K562 (cell line): ENCODE measurements around the gene TIA1. TPM values are rescaled to one million over a fixed set of nuclear protein-coding genes. Genes with fewer than 3 reads are reported as not detected.
A peak's percentile ranks its signal among the peaks of the same experiment; 100 is the strongest.

Source experiments
- ARHGAP35 ChIP-seq: fragments of 450-650 bp; IDR thresholded peaks from 2 replicates; pipeline ENCODE4 v1.6.1; 2018; ENCODE audit not compliant: partially characterized antibody
- C11orf30 ChIP-seq: fragments of 450-650 bp; IDR thresholded peaks from 2 replicates; pipeline ENCODE4 v1.6.1; 2016; ENCODE audit warnings: low read depth, mild to moderate bottlenecking
- CBFA2T2 ChIP-seq: fragments of 450-650 bp; conservative IDR thresholded peaks from 2 replicates; pipeline ENCODE4 v1.6.1; 2017; ENCODE audit warnings: mild to moderate bottlenecking
- DMBX1 ChIP-seq: fragments of 250-450 bp; sonication (Bioruptor Pico); IDR thresholded peaks from 2 replicates; pipeline ENCODE4 v1.8.0; 2022; ENCODE audit warnings: inconsistent platforms, mild to moderate bottlenecking, moderate library complexity, borderline replicate concordance
- HDAC3 ChIP-seq: fragments of 450-650 bp; IDR thresholded peaks from 2 replicates; pipeline ENCODE4 v1.6.1; 2018; ENCODE audit warnings: borderline replicate concordance, mild to moderate bottlenecking, moderate library complexity; ENCODE audit not compliant: partially characterized antibody
- LEF1 ChIP-seq: fragments of 450-650 bp; IDR thresholded peaks from 2 replicates; pipeline ENCODE4 v1.6.1; 2016; ENCODE audit warnings: mild to moderate bottlenecking
- NBN ChIP-seq: fragments of 450-650 bp; IDR thresholded peaks from 2 replicates; pipeline ENCODE4 v1.6.1; 2016; ENCODE audit warnings: low read depth, mild to moderate bottlenecking
- NCOA2 ChIP-seq, 2 experiments: fragments of 450-650 bp; IDR thresholded peaks; 2 replicates each; pipeline ENCODE4 v1.6.1; 2018; ENCODE audit warnings: mild to moderate bottlenecking in 2 of 2, moderate library complexity in 1 of 2; ENCODE audit not compliant: partially characterized antibody in 2 of 2
- PHB ChIP-seq: fragments of 250-450 bp; sonication (Bioruptor Pico); IDR thresholded peaks from 2 replicates; pipeline ENCODE4 v1.5.0; 2021
- PHB2 ChIP-seq: fragments of 450-650 bp; IDR thresholded peaks from 2 replicates; pipeline ENCODE4 v1.6.1; 2017; ENCODE audit warnings: low read depth
- POLR3A ChIP-seq: IDR thresholded peaks from 2 replicates; pipeline ENCODE4 v1.6.1; 2011; ENCODE audit warnings: borderline replicate concordance, mild to moderate bottlenecking, moderate library complexity; ENCODE audit not compliant: insufficient read length, insufficient read depth; ENCODE audit errors: extremely low read depth
- ZFP30 ChIP-seq: fragments of 250-450 bp; sonication (Bioruptor Pico); IDR thresholded peaks from 2 replicates; pipeline ENCODE4 v1.8.0; 2022; ENCODE audit warnings: moderate library complexity, mild to moderate bottlenecking, inconsistent platforms, borderline replicate concordance
- ZNF274 ChIP-seq: IDR thresholded peaks from 2 replicates; pipeline ENCODE4 v1.6.1; 2011; ENCODE audit warnings: low read depth, mild to moderate bottlenecking, low read length, moderate library complexity, borderline replicate concordance
- ZNF282 ChIP-seq: sonication (generic); formaldehyde crosslinking; IDR thresholded peaks from 2 replicates; pipeline ENCODE4 v1.8.1; 2023; ENCODE audit warnings: missing genetic modification reagents
- ZNF57 ChIP-seq: fragments of 450-650 bp; formaldehyde crosslinking; IDR thresholded peaks from 2 replicates; pipeline ENCODE4 v1.4.0; 2020; ENCODE audit warnings: mild to moderate bottlenecking, moderate library complexity
- ZNF589 ChIP-seq: fragments of 200-800 bp; sonication (Bioruptor generic); IDR thresholded peaks from 2 replicates; pipeline ENCODE4 v1.6.1; 2016; ENCODE audit warnings: low read depth, missing genetic modification characterization, missing compliant biosample characterization
- polyA plus RNA-seq, 8 experiments: library from polyadenylated mRNA; depleted of rRNA in 4 of 8; stranded (reverse) in 5 of 8; unstranded in 3 of 8; fragments of >200 nt; fragmentation: Nextera tagmentation in 2 of 8; fragmentation: Illumina TruSeq in 1 of 8; extraction: Ambion mirVana in 2 of 8; extraction: Trizol in 1 of 8; gene quantifications; 2 replicates each; pipeline versions ENCODE4 v1.2.1 to v1.2.3, GENCODE V29; 2011 to 2014; ENCODE audit warnings: inconsistent platforms in 1 of 8, missing spikeins in 1 of 8
- total RNA-seq, 7 experiments: library from RNA; depleted of rRNA in 6 of 7; stranded (reverse); fragments of >200 nt in 6 of 7; fragmentation: Illumina TruSeq in 2 of 7; extraction: Trizol in 2 of 7; gene quantifications; 2 replicates each; pipeline versions ENCODE4 v1.2.1 to v1.2.3, GENCODE V29; 2011 to 2021; ENCODE audit warnings: low replicate concordance in 1 of 7
- TF ChIP-seq, protein P1 (sequence below): IDR thresholded peaks from 2 replicates; pipeline ENCODE4 v1.6.1; 2012; ENCODE audit warnings: low read depth, low read length, improper control_type of control experiment, borderline replicate concordance
- TF ChIP-seq, protein P2 (sequence below): fragments of 450-650 bp; IDR thresholded peaks from 2 replicates; pipeline ENCODE4 v1.7.0; 2016; ENCODE audit warnings: borderline replicate concordance
- TF ChIP-seq, protein P3 (sequence below): fragments of 250-450 bp; sonication (Bioruptor Pico); IDR thresholded peaks from 2 replicates; pipeline ENCODE4 v1.9.0; 2021; ENCODE audit warnings: mild to moderate bottlenecking
- TF ChIP-seq, protein P4 (sequence below): fragments of 250-450 bp; sonication (Bioruptor Pico); IDR thresholded peaks from 2 replicates; pipeline ENCODE4 v1.5.0; 2021
- TF ChIP-seq, protein P5 (sequence below): sonication (generic); formaldehyde crosslinking; IDR thresholded peaks from 2 replicates; pipeline ENCODE4 v1.8.1; 2023; ENCODE audit warnings: mild to moderate bottlenecking, missing genetic modification reagents

Gene TIA1
- total and polyA plus RNA-seq, 9 of the 15 experiments (the other 6 are each of a cell fraction or from before 2014, with no cell fraction given): 25.3 to 129 (median 79.6) TPM

DNA sequence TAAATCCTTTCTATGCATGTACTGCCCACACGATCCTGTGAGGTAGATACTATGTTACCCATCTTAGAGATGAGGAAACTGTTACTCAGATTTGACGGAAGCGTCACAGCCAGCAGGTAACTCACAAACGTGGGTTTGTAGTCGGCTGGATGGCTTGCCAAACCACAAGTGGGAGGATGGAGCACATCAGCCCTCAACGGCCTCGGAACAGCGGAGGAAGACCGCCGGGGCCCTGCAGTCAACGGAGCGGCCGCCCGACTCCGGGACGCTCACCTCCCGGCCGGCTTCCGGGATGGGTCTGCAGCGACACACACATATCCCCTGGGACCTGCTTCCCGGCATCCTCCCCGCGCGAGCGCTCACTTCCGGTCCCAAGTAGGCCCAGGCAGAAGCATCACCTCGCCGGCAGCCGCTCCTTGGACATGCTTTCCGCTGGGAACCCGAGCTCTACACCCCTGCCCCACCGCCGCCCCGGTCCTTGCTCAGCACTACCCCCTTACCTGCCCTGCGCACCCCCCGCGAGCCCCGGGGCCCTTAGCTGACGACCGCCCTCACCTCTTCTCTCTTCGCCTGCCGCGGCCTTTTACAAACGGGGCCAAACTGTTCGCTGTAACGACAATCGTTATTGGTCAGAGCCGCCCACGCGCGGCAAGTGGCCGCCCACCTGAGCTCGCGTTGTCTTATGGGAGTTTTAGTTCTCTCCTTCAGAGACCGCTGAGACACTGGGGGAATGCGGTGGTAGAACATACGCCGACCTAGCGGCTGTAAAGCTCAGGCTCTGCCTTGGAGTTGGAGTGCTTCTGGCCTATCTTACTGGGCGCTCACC, 57.8 kb downstream of the TIA1 start, which contains the start of gene C2orf42 (continued):
- TF ChIP-seq, protein P1, sequence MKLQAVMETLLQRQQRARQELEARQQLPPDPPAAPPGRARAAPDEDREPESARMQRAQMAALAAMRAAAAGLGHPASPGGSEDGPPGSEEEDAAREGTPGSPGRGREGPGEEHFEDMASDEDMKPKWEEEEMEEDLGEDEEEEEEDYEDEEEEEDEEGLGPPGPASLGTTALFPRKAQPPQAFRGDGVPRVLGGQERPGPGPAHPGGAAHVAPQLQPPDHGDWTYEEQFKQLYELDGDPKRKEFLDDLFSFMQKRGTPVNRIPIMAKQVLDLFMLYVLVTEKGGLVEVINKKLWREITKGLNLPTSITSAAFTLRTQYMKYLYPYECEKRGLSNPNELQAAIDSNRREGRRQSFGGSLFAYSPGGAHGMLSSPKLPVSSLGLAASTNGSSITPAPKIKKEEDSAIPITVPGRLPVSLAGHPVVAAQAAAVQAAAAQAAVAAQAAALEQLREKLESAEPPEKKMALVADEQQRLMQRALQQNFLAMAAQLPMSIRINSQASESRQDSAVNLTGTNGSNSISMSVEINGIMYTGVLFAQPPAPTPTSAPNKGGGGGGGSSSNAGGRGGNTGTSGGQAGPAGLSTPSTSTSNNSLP: no peak
- TF ChIP-seq C11orf30 (peak; percentile 78; the same call in 1 of the 2 replicates), LEF1 (no peak), ZNF589 (CRISPR knock-in tag) (no peak; the same call in 1 of the 2 replicates), PHB2 (no peak), DMBX1 (CRISPR knock-in tag) (no peak), POLR3A (no peak), NCOA2 (IDR thresholded peaks at IDR 0.05; ENCODE audit: partially characterized antibody in 2 of 2) (no peak), HDAC3 (no peak), ZNF57 (CRISPR knock-in tag) (no peak), CBFA2T2 (no peak), PHB (CRISPR knock-in tag) (peak; percentile 90), ZNF282 (CRISPR knock-in tag) (no peak), ZNF274 (no peak), NBN (no peak), ZFP30 (CRISPR knock-in tag) (no peak), ARHGAP35 (no peak)
- TF ChIP-seq, protein P2, sequence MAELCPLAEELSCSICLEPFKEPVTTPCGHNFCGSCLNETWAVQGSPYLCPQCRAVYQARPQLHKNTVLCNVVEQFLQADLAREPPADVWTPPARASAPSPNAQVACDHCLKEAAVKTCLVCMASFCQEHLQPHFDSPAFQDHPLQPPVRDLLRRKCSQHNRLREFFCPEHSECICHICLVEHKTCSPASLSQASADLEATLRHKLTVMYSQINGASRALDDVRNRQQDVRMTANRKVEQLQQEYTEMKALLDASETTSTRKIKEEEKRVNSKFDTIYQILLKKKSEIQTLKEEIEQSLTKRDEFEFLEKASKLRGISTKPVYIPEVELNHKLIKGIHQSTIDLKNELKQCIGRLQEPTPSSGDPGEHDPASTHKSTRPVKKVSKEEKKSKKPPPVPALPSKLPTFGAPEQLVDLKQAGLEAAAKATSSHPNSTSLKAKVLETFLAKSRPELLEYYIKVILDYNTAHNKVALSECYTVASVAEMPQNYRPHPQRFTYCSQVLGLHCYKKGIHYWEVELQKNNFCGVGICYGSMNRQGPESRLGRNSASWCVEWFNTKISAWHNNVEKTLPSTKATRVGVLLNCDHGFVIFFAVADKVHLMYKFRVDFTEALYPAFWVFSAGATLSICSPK: peak; percentile 92; the same call in 1 of the 2 replicates
- TF ChIP-seq, protein P3, sequence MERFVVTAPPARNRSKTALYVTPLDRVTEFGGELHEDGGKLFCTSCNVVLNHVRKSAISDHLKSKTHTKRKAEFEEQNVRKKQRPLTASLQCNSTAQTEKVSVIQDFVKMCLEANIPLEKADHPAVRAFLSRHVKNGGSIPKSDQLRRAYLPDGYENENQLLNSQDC (CRISPR knock-in tag): no peak
- TF ChIP-seq, protein P4, sequence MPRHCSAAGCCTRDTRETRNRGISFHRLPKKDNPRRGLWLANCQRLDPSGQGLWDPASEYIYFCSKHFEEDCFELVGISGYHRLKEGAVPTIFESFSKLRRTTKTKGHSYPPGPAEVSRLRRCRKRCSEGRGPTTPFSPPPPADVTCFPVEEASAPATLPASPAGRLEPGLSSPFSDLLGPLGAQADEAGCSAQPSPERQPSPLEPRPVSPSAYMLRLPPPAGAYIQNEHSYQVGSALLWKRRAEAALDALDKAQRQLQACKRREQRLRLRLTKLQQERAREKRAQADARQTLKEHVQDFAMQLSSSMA: peak; percentile 99
- TF ChIP-seq, protein P5, sequence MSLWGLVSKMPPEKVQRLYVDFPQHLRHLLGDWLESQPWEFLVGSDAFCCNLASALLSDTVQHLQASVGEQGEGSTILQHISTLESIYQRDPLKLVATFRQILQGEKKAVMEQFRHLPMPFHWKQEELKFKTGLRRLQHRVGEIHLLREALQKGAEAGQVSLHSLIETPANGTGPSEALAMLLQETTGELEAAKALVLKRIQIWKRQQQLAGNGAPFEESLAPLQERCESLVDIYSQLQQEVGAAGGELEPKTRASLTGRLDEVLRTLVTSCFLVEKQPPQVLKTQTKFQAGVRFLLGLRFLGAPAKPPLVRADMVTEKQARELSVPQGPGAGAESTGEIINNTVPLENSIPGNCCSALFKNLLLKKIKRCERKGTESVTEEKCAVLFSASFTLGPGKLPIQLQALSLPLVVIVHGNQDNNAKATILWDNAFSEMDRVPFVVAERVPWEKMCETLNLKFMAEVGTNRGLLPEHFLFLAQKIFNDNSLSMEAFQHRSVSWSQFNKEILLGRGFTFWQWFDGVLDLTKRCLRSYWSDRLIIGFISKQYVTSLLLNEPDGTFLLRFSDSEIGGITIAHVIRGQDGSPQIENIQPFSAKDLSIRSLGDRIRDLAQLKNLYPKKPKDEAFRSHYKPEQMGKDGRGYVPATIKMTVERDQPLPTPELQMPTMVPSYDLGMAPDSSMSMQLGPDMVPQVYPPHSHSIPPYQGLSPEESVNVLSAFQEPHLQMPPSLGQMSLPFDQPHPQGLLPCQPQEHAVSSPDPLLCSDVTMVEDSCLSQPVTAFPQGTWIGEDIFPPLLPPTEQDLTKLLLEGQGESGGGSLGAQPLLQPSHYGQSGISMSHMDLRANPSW (CRISPR knock-in tag): no peak
